GM12864 (cell line): ENCODE measurements around the gene LMX1B.

Experiments used
- DNase-seq: peaks from one replicate; pipeline ENCODE4 v3.0.0-alpha.2; 2011; ENCODE audit warnings: low read depth
- H3K4me3 ChIP-seq: 2 replicates; pipeline ENCODE4 v1.5.1; 2011; ENCODE audit warnings: mild to moderate bottlenecking, low read depth, low read length, control low read depth
- CTCF ChIP-seq: IDR thresholded peaks from 2 replicates; pipeline ENCODE4 v1.5.1; 2011; ENCODE audit warnings: low read depth, mild to moderate bottlenecking, moderate library complexity, low read length, control low read depth, inconsistent platforms; ENCODE audit errors: missing control alignments

LMX1B gene

DNA sequence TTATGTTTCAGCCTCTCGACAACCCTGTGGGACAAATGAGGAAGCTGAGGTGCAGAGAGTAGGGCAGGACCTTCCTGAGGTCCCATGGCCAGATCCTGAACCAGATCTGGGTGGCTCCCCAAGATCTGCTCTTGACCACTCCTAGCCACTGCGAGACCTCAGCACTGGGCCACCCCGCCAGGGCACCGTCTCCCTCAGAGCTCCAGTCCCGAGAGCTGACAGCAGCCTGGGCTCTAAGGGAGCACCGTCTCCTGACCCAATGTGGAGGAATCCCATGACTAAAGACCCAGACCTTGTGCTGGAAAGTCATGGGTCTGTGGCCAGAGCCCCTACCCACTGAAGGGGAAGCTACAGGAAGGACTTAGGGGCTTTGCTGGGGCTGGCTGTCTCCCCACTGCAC lies 4.5 kb upstream of the LMX1B start:
- DNase-seq = no peak

GRCh38 chr9:126609711-126610388 lies 3.9 kb upstream of the LMX1B start:
- DNase-seq = no peak
- no peak overlapping the region for H3K4me3 ChIP-seq
- no peak for TF ChIP-seq CTCF

More for the DNA sequence above, 4.5 kb upstream of the LMX1B start:
- TF ChIP-seq CTCF = no peak
- H3K4me3 ChIP-seq = no peak overlapping the region

GRCh38 chr9:126611193-126611591 lies 2.5 kb upstream of the LMX1B start:
- no peak for DNase-seq

GRCh38 chr9:126611592-126612325 lies 2.0 kb upstream of the LMX1B start:
- H3K4me3 ChIP-seq = no peak overlapping the region
- peak; percentile 89 for TF ChIP-seq CTCF
- no peak for DNase-seq

More at GRCh38 chr9:126611193-126611591, 2.5 kb upstream of the LMX1B start:
- no peak overlapping the region for H3K4me3 ChIP-seq
- no peak for TF ChIP-seq CTCF

DNA sequence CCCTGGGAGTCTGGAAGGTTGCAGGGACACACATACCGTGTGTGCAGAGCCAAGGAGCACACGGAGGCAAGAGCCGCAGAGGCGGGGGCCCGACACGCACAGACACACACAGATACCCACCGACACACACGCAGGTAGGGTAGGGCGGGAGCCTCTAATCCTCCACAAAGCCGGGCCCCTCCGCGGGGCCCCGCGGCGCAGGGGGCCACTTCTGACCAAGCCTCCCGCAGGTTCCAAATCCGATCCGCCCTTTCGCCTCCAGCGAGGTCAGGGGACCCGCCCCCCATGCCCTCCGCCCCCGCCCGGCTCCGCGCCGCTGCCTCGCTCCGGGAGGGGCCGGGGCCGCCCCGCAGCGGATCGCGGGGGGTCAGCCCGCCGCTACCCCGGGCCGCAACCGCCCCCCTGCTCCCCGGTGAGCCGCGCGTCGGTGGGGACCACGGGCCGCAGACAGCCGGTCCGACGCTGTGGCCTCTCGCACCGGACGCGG lies 1.4 kb upstream of the LMX1B start:
- no peak for DNase-seq
- no peak for TF ChIP-seq CTCF
- H3K4me3 ChIP-seq = no peak overlapping the region

DNA sequence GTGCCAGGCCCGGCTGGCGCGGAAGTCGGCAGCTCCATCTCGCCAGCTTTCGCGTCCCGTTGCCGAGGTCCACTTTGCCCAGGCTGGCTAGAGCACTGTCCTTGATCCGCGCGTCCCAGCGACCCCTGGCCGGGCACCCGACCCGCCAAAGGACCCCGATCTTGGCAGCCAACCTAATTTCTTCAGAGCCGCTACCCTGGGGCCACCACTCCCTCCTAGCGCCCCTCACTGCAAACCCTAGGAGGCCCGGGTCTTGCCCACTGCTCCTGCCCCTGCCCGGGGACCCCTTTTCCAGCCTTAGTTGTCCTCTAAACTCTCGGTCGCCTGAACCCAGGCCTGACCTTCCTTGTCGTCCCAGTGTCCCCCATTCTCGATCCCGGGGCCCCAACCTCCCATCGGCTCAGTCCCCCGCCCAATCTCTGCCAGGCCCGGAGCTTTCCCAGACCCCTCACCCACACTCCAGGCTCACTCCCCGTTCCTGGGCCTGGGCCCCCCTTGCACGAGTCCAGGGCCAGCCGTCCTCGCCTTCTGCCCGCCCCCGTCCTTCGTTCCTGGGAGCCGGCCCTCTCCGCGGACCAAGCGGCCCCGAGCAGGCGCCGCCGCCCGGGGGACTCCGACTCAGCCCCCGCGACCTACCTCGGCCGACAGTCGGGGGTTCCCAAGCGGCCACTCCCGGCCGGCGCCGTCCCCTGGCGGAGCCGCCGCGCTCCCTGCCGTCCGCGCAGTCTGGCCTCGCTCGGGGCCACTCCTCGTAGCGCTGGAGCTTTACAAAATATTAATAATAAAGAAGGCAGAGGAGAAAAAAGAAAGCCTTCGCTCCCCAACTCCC lies 701 bp upstream of the LMX1B start:
- no peak for TF ChIP-seq CTCF
- no peak overlapping the region for H3K4me3 ChIP-seq
- DNase-seq = no peak
